Measurements from ENCODE around the gene OR2T34.

DNA sequence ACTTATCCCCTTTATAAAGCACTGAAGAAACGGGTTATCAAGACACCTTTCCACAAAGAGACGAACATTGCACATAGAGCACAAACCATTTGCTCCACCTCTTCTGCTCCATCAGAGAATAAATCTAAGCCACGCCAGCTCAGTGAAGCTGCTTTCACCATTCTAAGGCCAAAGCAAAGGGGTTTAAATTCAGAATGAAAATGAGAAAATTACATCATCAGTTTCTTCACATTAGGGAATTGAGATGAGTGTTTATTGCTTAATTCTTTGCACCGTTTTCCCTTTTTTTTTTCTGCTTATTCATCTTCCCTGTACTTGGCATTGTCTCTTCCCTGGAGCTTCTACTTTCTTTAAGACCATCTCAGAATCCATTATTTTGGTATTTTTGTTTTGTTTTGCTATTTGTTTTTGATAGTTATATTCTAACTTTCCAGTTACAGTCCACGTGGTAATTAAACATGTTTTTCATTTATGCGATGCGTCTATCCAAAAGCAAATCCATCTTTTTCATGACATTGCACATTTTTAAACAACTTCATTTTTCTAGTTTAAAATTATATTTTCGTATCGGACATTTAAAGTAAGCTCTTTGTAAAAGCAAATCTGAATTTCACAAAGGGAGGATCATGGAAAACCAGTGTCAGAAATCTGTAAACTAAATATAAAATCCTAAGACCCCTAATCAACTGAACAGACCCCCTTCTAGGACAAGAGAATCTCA lies 1.9 kb upstream of the OR2T34 start:
- no peak for TF ChIP-seq CREB1 (CRISPR knock-in tag; IDR thresholded peaks at IDR 0.05)
- TF ChIP-seq, protein P1, sequence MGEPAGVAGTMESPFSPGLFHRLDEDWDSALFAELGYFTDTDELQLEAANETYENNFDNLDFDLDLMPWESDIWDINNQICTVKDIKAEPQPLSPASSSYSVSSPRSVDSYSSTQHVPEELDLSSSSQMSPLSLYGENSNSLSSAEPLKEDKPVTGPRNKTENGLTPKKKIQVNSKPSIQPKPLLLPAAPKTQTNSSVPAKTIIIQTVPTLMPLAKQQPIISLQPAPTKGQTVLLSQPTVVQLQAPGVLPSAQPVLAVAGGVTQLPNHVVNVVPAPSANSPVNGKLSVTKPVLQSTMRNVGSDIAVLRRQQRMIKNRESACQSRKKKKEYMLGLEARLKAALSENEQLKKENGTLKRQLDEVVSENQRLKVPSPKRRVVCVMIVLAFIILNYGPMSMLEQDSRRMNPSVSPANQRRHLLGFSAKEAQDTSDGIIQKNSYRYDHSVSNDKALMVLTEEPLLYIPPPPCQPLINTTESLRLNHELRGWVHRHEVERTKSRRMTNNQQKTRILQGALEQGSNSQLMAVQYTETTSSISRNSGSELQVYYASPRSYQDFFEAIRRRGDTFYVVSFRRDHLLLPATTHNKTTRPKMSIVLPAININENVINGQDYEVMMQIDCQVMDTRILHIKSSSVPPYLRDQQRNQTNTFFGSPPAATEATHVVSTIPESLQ (CRISPR knock-in tag; IDR thresholded peaks at IDR 0.05) = no peak
- TF ChIP-seq, protein P2, sequence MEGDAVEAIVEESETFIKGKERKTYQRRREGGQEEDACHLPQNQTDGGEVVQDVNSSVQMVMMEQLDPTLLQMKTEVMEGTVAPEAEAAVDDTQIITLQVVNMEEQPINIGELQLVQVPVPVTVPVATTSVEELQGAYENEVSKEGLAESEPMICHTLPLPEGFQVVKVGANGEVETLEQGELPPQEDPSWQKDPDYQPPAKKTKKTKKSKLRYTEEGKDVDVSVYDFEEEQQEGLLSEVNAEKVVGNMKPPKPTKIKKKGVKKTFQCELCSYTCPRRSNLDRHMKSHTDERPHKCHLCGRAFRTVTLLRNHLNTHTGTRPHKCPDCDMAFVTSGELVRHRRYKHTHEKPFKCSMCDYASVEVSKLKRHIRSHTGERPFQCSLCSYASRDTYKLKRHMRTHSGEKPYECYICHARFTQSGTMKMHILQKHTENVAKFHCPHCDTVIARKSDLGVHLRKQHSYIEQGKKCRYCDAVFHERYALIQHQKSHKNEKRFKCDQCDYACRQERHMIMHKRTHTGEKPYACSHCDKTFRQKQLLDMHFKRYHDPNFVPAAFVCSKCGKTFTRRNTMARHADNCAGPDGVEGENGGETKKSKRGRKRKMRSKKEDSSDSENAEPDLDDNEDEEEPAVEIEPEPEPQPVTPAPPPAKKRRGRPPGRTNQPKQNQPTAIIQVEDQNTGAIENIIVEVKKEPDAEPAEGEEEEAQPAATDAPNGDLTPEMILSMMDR (IDR thresholded peaks at IDR 0.05) = no peak
- no peak for TF ChIP-seq ZNF232 (CRISPR knock-in tag; IDR thresholded peaks at IDR 0.05)
- TF ChIP-seq FOXJ3 (CRISPR knock-in tag; IDR thresholded peaks at IDR 0.05; ENCODE audit: borderline replicate concordance) = no peak
- TF ChIP-seq, protein P3, sequence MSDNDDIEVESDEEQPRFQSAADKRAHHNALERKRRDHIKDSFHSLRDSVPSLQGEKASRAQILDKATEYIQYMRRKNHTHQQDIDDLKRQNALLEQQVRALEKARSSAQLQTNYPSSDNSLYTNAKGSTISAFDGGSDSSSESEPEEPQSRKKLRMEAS (CRISPR knock-in tag; IDR thresholded peaks at IDR 0.05) = no peak

Measured in WTC11 (cell line).